GM12873 (cell line): ENCODE data around the gene KCNF1.

Experiments
- CTCF ChIP-seq: IDR thresholded peaks from 2 replicates; pipeline ENCODE4 v1.5.1; 2012; ENCODE audit warnings: low read depth, mild to moderate bottlenecking, moderate library complexity, low read length, control low read depth; ENCODE audit not compliant: insufficient read depth; ENCODE audit errors: missing control alignments

The KCNF1 gene

GRCh38 chr2:10932345-10933151 is 20.8 kb downstream of the KCNF1 start:
- no peak for TF ChIP-seq CTCF

- no peak for TF ChIP-seq CTCF
These were observed 22.0 kb downstream of the KCNF1 start for GRCh38 chr2:10933700-10934225.

- TF ChIP-seq CTCF, result no peak
These were observed 22.7 kb downstream of the KCNF1 start for GRCh38 chr2:10934308-10934978.

GRCh38 chr2:10934979-10935350 is 23.2 kb downstream of the KCNF1 start:
- no peak for TF ChIP-seq CTCF

- no peak for TF ChIP-seq CTCF
These were observed 23.7 kb downstream of the KCNF1 start for GRCh38 chr2:10935366-10935918.

- no peak for TF ChIP-seq CTCF
These were observed 24.5 kb downstream of the KCNF1 start for GRCh38 chr2:10935953-10936942.

GRCh38 chr2:10939058-10939457 is 27.3 kb downstream of the KCNF1 start:
- no peak for TF ChIP-seq CTCF
